ENCODE data around the gene ARMC3.

The ARMC3 gene

GRCh38 chr10:23081221-23081750 is 153.4 kb downstream of the ARMC3 start:
- no peak for DNase-seq

GRCh38 chr10:23081891-23082290 is 154.0 kb downstream of the ARMC3 start:
- no peak for DNase-seq

All from right forelimb (tissue), 1 donor.